HAP-1 (cell line): Measurements from ENCODE around the gene PEPD.

ENCODE experiments used
- DNase-seq, 2 experiments: peaks; one replicate each; pipeline ENCODE4 v3.0.0-alpha.2; 2016 to 2020; ENCODE audit warnings: low spot score in 2 of 2
- H3K27me3 ChIP-seq: fragments of 250-450 bp; sonication (Bioruptor Pico); 2 replicates; pipeline ENCODE4 v1.5.1; 2020; ENCODE audit warnings: low read depth, mild to moderate bottlenecking, moderate library complexity
- H3K36me3 ChIP-seq: fragments of 250-450 bp; sonication (Bioruptor Pico); replicated peaks from 2 replicates; pipeline ENCODE4 v1.5.1; 2020; ENCODE audit warnings: mild to moderate bottlenecking
- H3K4me1 ChIP-seq: fragments of 250-450 bp; sonication (Bioruptor Pico); 2 replicates; pipeline ENCODE4 v1.5.1; 2020; ENCODE audit warnings: mild to moderate bottlenecking
- H3K4me3 ChIP-seq: fragments of 250-450 bp; sonication (Bioruptor Pico); 2 replicates; pipeline ENCODE4 v1.5.1; 2020; ENCODE audit warnings: mild to moderate bottlenecking, moderate library complexity
- H3K9me3 ChIP-seq: fragments of 250-450 bp; sonication (Bioruptor Pico); 2 replicates; pipeline ENCODE4 v1.5.1; 2020; ENCODE audit warnings: mild to moderate bottlenecking, moderate library complexity
- in situ Hi-C: fragments of 300-500 bp; cut with MboI; formaldehyde crosslinking; loops from 3 replicates; pipeline ENCODE4 v1.14.3; 2020; ENCODE audit warnings: low sequenced_read_pairs, inconsistent platforms, mixed read lengths

The PEPD gene

GRCh38 chr19:33392341-33393285 is 129.0 kb downstream of the PEPD start:
- Histone ChIP-seq H3K36me3 (no peaks in the 10 kb centered on the region), H3K9me3 (no peaks in the 10 kb centered on the region), H3K27me3 (no peaks in the 10 kb centered on the region), H3K4me1 (peaks cover 15% of the 10 kb centered on the region), H3K4me3 (no peak overlapping the region)
- DNase-seq: no peak
- in situ Hi-C loops: no loop called here

- H3K9me3 ChIP-seq: no peaks in the 10 kb centered on the region
- DNase-seq: no peak
- no peaks in the 10 kb centered on the region for H3K27me3 ChIP-seq
- in situ Hi-C loops: no loop called here
- no peaks in the 10 kb centered on the region for H3K36me3 ChIP-seq
- peaks cover 15% of the 10 kb centered on the region for H3K4me1 ChIP-seq
- no peak overlapping the region for H3K4me3 ChIP-seq
These were observed 129.9 kb downstream of the PEPD start for GRCh38 chr19:33391631-33392249.

- in situ Hi-C loops: no loop called here
- no peak for DNase-seq
- Histone ChIP-seq H3K27me3 (no peaks in the 10 kb centered on the region), H3K4me1 (peaks cover 15% of the 10 kb centered on the region), H3K4me3 (no peak overlapping the region), H3K36me3 (no peaks in the 10 kb centered on the region), H3K9me3 (no peaks in the 10 kb centered on the region)
These were observed 130.5 kb downstream of the PEPD start for GRCh38 chr19:33390908-33391630.

GRCh38 chr19:33390101-33390907 is 131.3 kb downstream of the PEPD start:
- no peak overlapping the region for H3K4me3 ChIP-seq
- H3K9me3 ChIP-seq: no peaks in the 10 kb centered on the region
- H3K36me3 ChIP-seq: no peaks in the 10 kb centered on the region
- H3K27me3 ChIP-seq: no peaks in the 10 kb centered on the region
- DNase-seq: peak; percentile 42 to 76
- in situ Hi-C loops: no loop called here
- H3K4me1 ChIP-seq: peaks cover 15% of the 10 kb centered on the region

GRCh38 chr19:33389421-33390100 is 132.0 kb downstream of the PEPD start:
- DNase-seq: peak in 1 of 2 experiments; percentile 67
- no peaks in the 10 kb centered on the region for H3K9me3 ChIP-seq
- peaks cover 15% of the 10 kb centered on the region for H3K4me1 ChIP-seq
- in situ Hi-C loops: no loop called here
- H3K4me3 ChIP-seq: no peak overlapping the region
- no peaks in the 10 kb centered on the region for H3K27me3 ChIP-seq
- H3K36me3 ChIP-seq: no peaks in the 10 kb centered on the region

GRCh38 chr19:33388725-33389420 is 132.7 kb downstream of the PEPD start:
- Histone ChIP-seq H3K4me3 (no peak overlapping the region), H3K4me1 (peaks cover 15% of the 10 kb centered on the region), H3K27me3 (no peaks in the 10 kb centered on the region), H3K36me3 (no peaks in the 10 kb centered on the region), H3K9me3 (no peaks in the 10 kb centered on the region)
- DNase-seq: no peak
- in situ Hi-C loops: no loop called here

- in situ Hi-C loops: no loop called here
- H3K36me3 ChIP-seq: peaks cover under 1% of the 10 kb centered on the region; the same call in 1 of the 2 replicates
- H3K4me1 ChIP-seq: peaks cover 15% of the 10 kb centered on the region
- H3K27me3 ChIP-seq: no peaks in the 10 kb centered on the region
- H3K4me3 ChIP-seq: no peak overlapping the region
- no peak for DNase-seq
- H3K9me3 ChIP-seq: no peaks in the 10 kb centered on the region
These were observed 133.3 kb downstream of the PEPD start for GRCh38 chr19:33388231-33388724.

- in situ Hi-C loops: no loop called here
- Histone ChIP-seq H3K4me1 (peaks cover 15% of the 10 kb centered on the region), H3K4me3 (no peak overlapping the region), H3K36me3 (peaks cover 4% of the 10 kb centered on the region; the same call in 1 of the 2 replicates), H3K9me3 (no peaks in the 10 kb centered on the region), H3K27me3 (no peaks in the 10 kb centered on the region)
- no peak for DNase-seq
These were observed 134.0 kb downstream of the PEPD start for GRCh38 chr19:33387351-33388230.

GRCh38 chr19:33386361-33386858 is 135.2 kb downstream of the PEPD start:
- in situ Hi-C loops: no loop called here
- no peak for DNase-seq
- peaks cover 15% of the 10 kb centered on the region for H3K4me1 ChIP-seq

GRCh38 chr19:33385956-33386355 is 135.6 kb downstream of the PEPD start:
- Histone ChIP-seq H3K4me3 (no peak overlapping the region), H3K36me3 (peaks cover 9% of the 10 kb centered on the region), H3K4me1 (peaks cover 14% of the 10 kb centered on the region), H3K27me3 (no peaks in the 10 kb centered on the region), H3K9me3 (no peaks in the 10 kb centered on the region)
- no peak for DNase-seq
- in situ Hi-C loops: no loop called here

More at GRCh38 chr19:33386361-33386858, 135.2 kb downstream of the PEPD start:
- Histone ChIP-seq H3K36me3 (peaks cover 5% of the 10 kb centered on the region), H3K27me3 (no peaks in the 10 kb centered on the region), H3K4me3 (no peak overlapping the region), H3K9me3 (no peaks in the 10 kb centered on the region)

GRCh38 chr19:33384983-33385382 is 136.6 kb downstream of the PEPD start:
- Histone ChIP-seq H3K9me3 (no peaks in the 10 kb centered on the region), H3K4me3 (no peak overlapping the region), H3K36me3 (peaks cover 15% of the 10 kb centered on the region), H3K4me1 (peaks cover 7% of the 10 kb centered on the region), H3K27me3 (no peaks in the 10 kb centered on the region)
- in situ Hi-C loops: no loop called here
- no peak for DNase-seq
